ENCODE data around the gene WDPCP. TPM values are rescaled to one million over a fixed set of nuclear protein-coding genes. Genes with fewer than 3 reads are reported as not detected.
"Not testable (repeated sequence)": the region's sequence is repeated elsewhere in the genome, so short reads cannot be mapped to it uniquely, and the experiment has no call there.

WDPCP gene
- total and polyA plus RNA-seq, 9 donors, result 5.5 to 11.7 (median 7.6) TPM

- WGBS (ENCODE audit: insufficient coverage), result 50% methylated on average over 1 of the region's 13 CpGs
- H3K9me3 ChIP-seq (replicated peaks; ENCODE audit: control insufficient read depth, low read depth, low read length); H3K4me3 ChIP-seq (ENCODE audit: low read length); H3K36me3 ChIP-seq (ENCODE audit: control insufficient read depth, insufficient read depth, low read length); H3K4me1 ChIP-seq (ENCODE audit: control insufficient read depth, insufficient read depth, low read length); H3K27me3 ChIP-seq (ENCODE audit: control insufficient read depth, insufficient read depth, low read length); H3K27ac ChIP-seq (ENCODE audit: low read length); DNase-seq: not testable (repeated sequence)
Observed at GRCh38 chr2:63573726-63574345, 14.4 kb downstream of the WDPCP start.

GRCh38 chr2:63573026-63573425, 15.3 kb downstream of the WDPCP start:
- H3K36me3 ChIP-seq (ENCODE audit: control insufficient read depth, insufficient read depth, low read length); H3K9me3 ChIP-seq (replicated peaks; ENCODE audit: control insufficient read depth, low read depth, low read length); H3K4me1 ChIP-seq (ENCODE audit: control insufficient read depth, insufficient read depth, low read length); H3K27ac ChIP-seq (ENCODE audit: low read length); H3K27me3 ChIP-seq (ENCODE audit: control insufficient read depth, insufficient read depth, low read length); H3K4me3 ChIP-seq (ENCODE audit: low read length); DNase-seq: not testable (repeated sequence)
- no CpG with 5 or more reads among the region's 3 CpGs for WGBS (ENCODE audit: insufficient coverage)

GRCh38 chr2:63572001-63572400, 16.3 kb downstream of the WDPCP start:
- no peak overlapping the region for H3K4me3 ChIP-seq (ENCODE audit: low read length)
- H3K36me3 ChIP-seq (ENCODE audit: control insufficient read depth, insufficient read depth, low read length), result no peaks in the 10 kb centered on the region
- H3K4me1 ChIP-seq (ENCODE audit: control insufficient read depth, insufficient read depth, low read length), result no peaks in the 10 kb centered on the region
- no peaks in the 10 kb centered on the region for H3K27me3 ChIP-seq (ENCODE audit: control insufficient read depth, insufficient read depth, low read length)
- WGBS (ENCODE audit: insufficient coverage), result 67% methylated on average over 1 of the region's 2 CpGs
- peaks cover 6% of the 10 kb centered on the region for H3K9me3 ChIP-seq (replicated peaks; ENCODE audit: control insufficient read depth, low read depth, low read length)
- H3K27ac ChIP-seq (ENCODE audit: low read length), result no peak overlapping the region
- no peak for DNase-seq

DNA sequence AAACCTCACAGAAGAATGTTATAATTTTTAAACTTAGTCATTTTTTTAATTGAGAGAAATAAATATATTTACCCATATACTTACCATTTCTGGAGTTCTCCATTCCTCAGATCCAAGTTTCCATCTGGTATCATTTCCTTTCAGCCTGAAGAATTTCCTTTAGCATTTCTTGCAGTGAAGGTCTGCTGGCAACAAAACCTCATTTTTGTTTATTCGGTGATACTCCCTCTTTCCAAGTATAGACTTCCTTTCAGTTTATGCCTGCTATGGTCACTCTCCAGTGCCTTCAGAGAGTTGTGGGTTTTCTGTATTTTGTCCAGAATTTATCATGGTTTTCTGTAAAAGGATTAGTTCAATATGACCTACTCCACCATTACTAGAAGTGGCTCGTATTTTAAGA, 17.0 kb downstream of the WDPCP start:
- Histone ChIP-seq H3K4me3 (ENCODE audit: low read length) (no peak overlapping the region), H3K9me3 (replicated peaks; ENCODE audit: control insufficient read depth, low read depth, low read length) (peaks cover 12% of the 10 kb centered on the region), H3K27ac (ENCODE audit: low read length) (no peak overlapping the region), H3K4me1 (ENCODE audit: control insufficient read depth, insufficient read depth, low read length) (no peaks in the 10 kb centered on the region), H3K27me3 (ENCODE audit: control insufficient read depth, insufficient read depth, low read length) (no peaks in the 10 kb centered on the region), H3K36me3 (ENCODE audit: control insufficient read depth, insufficient read depth, low read length) (no peaks in the 10 kb centered on the region)
- no peak for DNase-seq
- WGBS (ENCODE audit: insufficient coverage), result no CpG with 5 or more reads among the region's 2 CpGs

GRCh38 chr2:63569740-63570139, 18.5 kb downstream of the WDPCP start:
- H3K9me3 ChIP-seq (replicated peaks; ENCODE audit: control insufficient read depth, low read depth, low read length), result peaks cover 15% of the 10 kb centered on the region
- H3K4me1 ChIP-seq (ENCODE audit: control insufficient read depth, insufficient read depth, low read length), result no peaks in the 10 kb centered on the region
- no peak overlapping the region for H3K27ac ChIP-seq (ENCODE audit: low read length)
- no peak overlapping the region for H3K4me3 ChIP-seq (ENCODE audit: low read length)
- no peaks in the 10 kb centered on the region for H3K27me3 ChIP-seq (ENCODE audit: control insufficient read depth, insufficient read depth, low read length)
- H3K36me3 ChIP-seq (ENCODE audit: control insufficient read depth, insufficient read depth, low read length), result no peaks in the 10 kb centered on the region
- no peak for DNase-seq

DNA sequence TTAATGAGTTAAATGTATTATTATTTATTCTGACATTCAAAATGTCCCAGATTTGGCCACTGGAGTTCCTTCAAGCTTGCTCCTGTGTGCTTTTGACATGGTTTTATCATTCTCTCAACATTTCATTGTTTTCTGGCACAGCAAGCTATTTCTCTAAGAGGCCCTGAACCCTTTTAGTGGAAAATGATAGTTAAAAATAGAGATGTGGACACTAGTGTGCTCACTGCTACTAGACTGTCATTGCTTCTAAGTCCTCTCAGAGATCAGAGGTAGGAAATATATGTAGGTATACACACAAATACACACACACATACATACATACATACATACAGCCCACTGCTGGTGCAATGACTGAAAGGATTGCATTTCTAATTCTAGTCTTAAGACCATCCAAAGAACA, 25.5 kb downstream of the WDPCP start:
- H3K4me3 ChIP-seq (ENCODE audit: low read length), result no peak overlapping the region
- H3K4me1 ChIP-seq (ENCODE audit: control insufficient read depth, insufficient read depth, low read length), result no peaks in the 10 kb centered on the region
- DNase-seq, result no peak
- peaks cover 24% of the 10 kb centered on the region for H3K9me3 ChIP-seq (replicated peaks; ENCODE audit: control insufficient read depth, low read depth, low read length)
- no peak overlapping the region for H3K27ac ChIP-seq (ENCODE audit: low read length)
- H3K36me3 ChIP-seq (ENCODE audit: control insufficient read depth, insufficient read depth, low read length), result no peaks in the 10 kb centered on the region
- H3K27me3 ChIP-seq (ENCODE audit: control insufficient read depth, insufficient read depth, low read length), result no peaks in the 10 kb centered on the region

- peaks cover 15% of the 10 kb centered on the region for H3K9me3 ChIP-seq (replicated peaks; ENCODE audit: control insufficient read depth, low read depth, low read length)
- not testable (repeated sequence) for H3K27me3 ChIP-seq (ENCODE audit: control insufficient read depth, insufficient read depth, low read length); H3K36me3 ChIP-seq (ENCODE audit: control insufficient read depth, insufficient read depth, low read length); H3K4me3 ChIP-seq (ENCODE audit: low read length); H3K4me1 ChIP-seq (ENCODE audit: control insufficient read depth, insufficient read depth, low read length); H3K27ac ChIP-seq (ENCODE audit: low read length); DNase-seq
- WGBS (ENCODE audit: insufficient coverage), result 100% methylated on average over 1 of the region's 3 CpGs
Observed at GRCh38 chr2:63558922-63559321, 29.4 kb downstream of the WDPCP start.

DNA sequence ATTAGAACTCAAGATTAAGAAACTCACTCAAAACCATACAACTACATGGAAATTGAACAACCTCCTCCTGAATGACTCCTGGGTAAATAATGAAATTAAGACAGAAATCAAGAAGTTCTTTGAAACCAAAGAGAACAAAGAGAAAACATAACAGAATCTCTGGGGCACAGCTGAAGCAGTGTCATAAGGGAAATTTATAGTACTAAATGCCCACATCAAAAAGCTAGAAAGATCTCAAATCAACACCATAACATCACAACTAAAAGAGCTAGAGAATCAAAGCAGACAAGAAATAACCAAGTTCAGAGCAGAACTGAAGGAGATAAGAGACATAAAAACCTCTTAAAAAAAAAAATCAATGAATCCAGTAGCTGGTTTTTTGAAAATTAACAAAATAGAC, 30.5 kb downstream of the WDPCP start:
- H3K4me3 ChIP-seq (ENCODE audit: low read length); DNase-seq; H3K27ac ChIP-seq (ENCODE audit: low read length); H3K36me3 ChIP-seq (ENCODE audit: control insufficient read depth, insufficient read depth, low read length); H3K4me1 ChIP-seq (ENCODE audit: control insufficient read depth, insufficient read depth, low read length); H3K27me3 ChIP-seq (ENCODE audit: control insufficient read depth, insufficient read depth, low read length): not testable (repeated sequence)
- peaks cover 15% of the 10 kb centered on the region for H3K9me3 ChIP-seq (replicated peaks; ENCODE audit: control insufficient read depth, low read depth, low read length)

GRCh38 chr2:63555931-63556330, 32.3 kb downstream of the WDPCP start:
- Histone ChIP-seq H3K27ac (ENCODE audit: low read length) (no peak overlapping the region), H3K9me3 (replicated peaks; ENCODE audit: control insufficient read depth, low read depth, low read length) (peaks cover 14% of the 10 kb centered on the region), H3K4me3 (ENCODE audit: low read length) (no peak overlapping the region), H3K27me3 (ENCODE audit: control insufficient read depth, insufficient read depth, low read length) (no peaks in the 10 kb centered on the region), H3K36me3 (ENCODE audit: control insufficient read depth, insufficient read depth, low read length) (peaks cover 4% of the 10 kb centered on the region), H3K4me1 (ENCODE audit: control insufficient read depth, insufficient read depth, low read length) (no peaks in the 10 kb centered on the region)
- WGBS (ENCODE audit: insufficient coverage), result no CpG with 5 or more reads among the region's 3 CpGs
- no peak for DNase-seq

GRCh38 chr2:63555299-63555698, 33.0 kb downstream of the WDPCP start:
- no peaks in the 10 kb centered on the region for H3K4me1 ChIP-seq (ENCODE audit: control insufficient read depth, insufficient read depth, low read length)
- WGBS (ENCODE audit: insufficient coverage), result 98% methylated on average over 6 of the region's 7 CpGs
- H3K27me3 ChIP-seq (ENCODE audit: control insufficient read depth, insufficient read depth, low read length), result no peaks in the 10 kb centered on the region
- peaks cover 12% of the 10 kb centered on the region for H3K9me3 ChIP-seq (replicated peaks; ENCODE audit: control insufficient read depth, low read depth, low read length)
- peaks cover 4% of the 10 kb centered on the region for H3K36me3 ChIP-seq (ENCODE audit: control insufficient read depth, insufficient read depth, low read length)
- no peak overlapping the region for H3K27ac ChIP-seq (ENCODE audit: low read length)
- no peak overlapping the region for H3K4me3 ChIP-seq (ENCODE audit: low read length)
- no peak for DNase-seq

DNA sequence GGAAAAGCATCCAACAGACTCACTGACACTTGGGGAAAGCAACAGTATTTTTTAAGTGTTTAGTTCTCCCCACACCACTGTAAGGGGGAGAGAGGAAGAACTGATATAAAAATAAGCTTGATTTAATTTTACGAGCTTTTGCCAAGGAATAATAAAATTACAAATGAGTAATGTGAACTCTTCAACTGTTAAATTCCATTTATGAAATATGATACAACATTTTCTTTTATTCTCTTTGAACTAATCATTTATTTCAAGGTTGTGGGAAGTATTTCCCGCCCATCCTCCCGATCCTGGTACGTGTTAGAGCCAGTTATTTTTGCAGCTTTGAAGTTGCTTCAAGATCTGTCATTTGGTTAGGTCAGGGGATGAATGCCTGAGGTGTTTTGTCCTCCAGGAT, 35.2 kb downstream of the WDPCP start:
- no peak for DNase-seq
- no peaks in the 10 kb centered on the region for H3K4me1 ChIP-seq (ENCODE audit: control insufficient read depth, insufficient read depth, low read length)
- peaks cover 4% of the 10 kb centered on the region for H3K36me3 ChIP-seq (ENCODE audit: control insufficient read depth, insufficient read depth, low read length)
- no peak overlapping the region for H3K27ac ChIP-seq (ENCODE audit: low read length)
- peaks cover 7% of the 10 kb centered on the region for H3K9me3 ChIP-seq (replicated peaks; ENCODE audit: control insufficient read depth, low read depth, low read length)
- H3K27me3 ChIP-seq (ENCODE audit: control insufficient read depth, insufficient read depth, low read length), result no peaks in the 10 kb centered on the region
- no peak overlapping the region for H3K4me3 ChIP-seq (ENCODE audit: low read length)
- WGBS (ENCODE audit: insufficient coverage), result no CpG with 5 or more reads among the region's 4 CpGs
